DMS114 treated with DMSO at 0.1 percent for 48 hours (cell line): Measurements from ENCODE around the gene FAM156A.
"Not testable (repeated sequence)": the region's sequence is repeated elsewhere in the genome, so short reads cannot be mapped to it uniquely, and the experiment has no call there.

Source experiments
- DNase-seq: peaks from one replicate; lab custom pipeline; 2025; ENCODE audit not compliant: unreplicated experiment; lab: John Stamatoyannopoulos, UW

The FAM156A gene

DNA sequence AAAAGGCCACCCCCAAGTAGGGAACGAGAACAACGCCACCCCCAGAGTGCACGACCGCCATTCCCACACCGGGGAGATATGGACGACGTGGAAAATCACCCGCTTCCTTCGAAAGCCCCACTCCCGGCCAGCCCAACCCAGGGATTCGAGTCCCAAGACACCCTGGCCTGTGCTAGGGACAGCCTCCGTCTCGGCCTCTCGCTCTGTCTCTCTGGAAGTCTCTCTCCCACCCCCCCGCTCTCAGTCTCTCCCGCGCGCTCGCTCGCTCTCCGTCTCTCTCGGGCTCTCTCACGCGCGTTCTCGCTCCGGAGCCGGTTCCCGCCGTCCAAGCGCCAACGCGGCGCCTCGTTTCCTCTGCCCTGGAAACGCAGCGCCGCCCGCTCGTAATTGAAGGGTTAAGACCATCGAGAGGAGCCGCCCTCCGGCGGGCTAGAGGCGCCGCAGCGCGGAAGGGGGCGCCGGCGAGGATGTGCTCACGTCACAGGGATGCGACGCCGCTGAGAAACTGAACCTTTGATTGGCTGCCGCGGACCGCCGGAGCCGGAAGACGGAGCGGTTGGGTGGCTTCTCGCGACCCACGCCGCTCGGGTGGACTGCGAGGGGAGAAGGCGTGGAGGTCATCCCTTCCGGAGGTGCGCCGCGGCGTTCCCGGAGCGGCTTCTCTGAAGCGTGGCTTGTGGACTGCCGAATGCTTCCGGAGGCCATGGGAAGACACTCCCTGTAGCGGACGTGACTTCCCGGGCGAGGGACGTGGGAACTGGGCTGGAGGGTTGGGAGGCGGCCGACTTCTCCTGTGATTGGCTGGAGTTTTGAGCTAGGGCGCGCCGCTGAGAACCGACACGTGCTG lies at the start of gene FAM156A:
Gene FAM156A, minus strand, starts transcription at position 406 of the 847 bp plus-strand sequence. CDS start 9,930 bp downstream, outside the sequence.
- DNase-seq, result not testable (repeated sequence)

GRCh38 chrX:53005327-53005726 lies 47.0 kb upstream of the FAM156A start:
- DNase-seq, result no peak

DNA sequence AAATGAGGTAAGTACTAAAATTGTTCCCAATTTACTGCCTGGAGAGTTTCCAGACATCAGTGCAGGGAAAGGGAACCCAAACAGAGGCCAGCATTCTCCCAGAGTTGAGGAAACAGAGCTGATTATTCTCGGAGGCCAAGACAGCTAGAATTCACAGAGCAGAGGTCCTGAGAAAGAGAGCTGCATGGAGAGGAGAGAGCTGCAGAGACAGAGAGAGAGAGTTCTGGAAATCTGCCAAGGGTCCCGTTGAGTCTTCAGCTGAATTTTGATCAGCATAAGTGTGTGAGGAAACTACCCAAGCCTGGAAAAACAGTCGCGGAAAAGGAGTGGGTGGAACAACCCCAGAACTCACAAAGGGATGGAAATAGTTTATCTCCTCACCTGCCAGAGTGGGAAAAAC lies 46.5 kb upstream of the FAM156A start:
- DNase-seq, result no peak

- DNase-seq, result no peak
Measured at GRCh38 chrX:53004038-53004437, 45.7 kb upstream of the FAM156A start.

GRCh38 chrX:53003111-53003510 lies 44.8 kb upstream of the FAM156A start:
- DNase-seq, result no peak

GRCh38 chrX:53001958-53002357 lies 43.6 kb upstream of the FAM156A start:
- DNase-seq, result no peak

DNA sequence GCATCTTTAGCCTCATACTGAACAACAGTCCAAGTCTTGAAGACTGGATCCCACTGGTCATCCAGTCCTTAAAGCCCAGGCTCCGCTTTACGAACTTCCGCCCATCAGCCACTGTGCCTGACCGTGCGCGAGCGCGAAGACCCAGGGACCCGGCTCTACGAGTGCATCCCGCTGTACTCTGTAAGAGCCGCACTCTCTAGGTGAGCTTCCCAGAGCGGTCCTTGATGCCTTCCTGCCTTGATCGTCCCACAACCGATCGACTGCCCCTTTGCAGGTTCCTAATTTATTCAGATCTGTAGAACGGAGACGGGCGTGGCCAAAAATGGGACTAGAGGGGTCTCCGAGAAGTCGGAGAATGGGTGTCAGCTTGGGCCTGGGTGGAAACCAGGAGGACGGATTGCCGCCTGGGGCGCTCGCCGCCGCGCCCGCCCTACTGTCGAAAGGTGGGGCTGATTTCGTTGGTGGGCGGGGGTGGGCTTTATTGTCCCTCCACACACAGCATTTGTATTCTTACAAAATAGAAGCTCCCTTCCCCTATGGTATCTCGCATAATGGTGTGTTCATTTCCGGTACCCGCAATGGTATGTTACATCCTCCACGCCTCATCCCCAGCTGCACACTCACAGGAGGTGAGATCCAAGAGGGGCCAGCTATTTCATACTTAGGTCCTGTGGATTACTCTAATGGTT lies 42.3 kb upstream of the FAM156A start:
- DNase-seq, result no peak

DNA sequence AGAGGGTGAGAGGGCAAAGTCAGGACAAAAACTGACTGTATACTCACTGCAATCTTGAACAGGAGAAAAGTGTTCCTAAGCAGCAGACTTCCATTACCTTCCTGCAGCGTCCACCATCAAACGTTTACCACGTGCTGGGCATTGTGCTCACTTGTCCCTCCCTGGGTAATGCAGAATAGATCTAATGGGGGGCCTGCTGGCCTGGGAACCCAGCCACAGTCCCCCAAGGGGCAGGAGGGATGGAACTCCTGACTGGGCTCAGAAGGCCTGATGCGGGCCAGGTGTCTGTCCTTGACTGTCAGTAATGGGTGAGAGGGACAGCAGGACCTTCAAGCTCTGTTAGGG lies 37.6 kb upstream of the FAM156A start:
- no peak for DNase-seq

GRCh38 chrX:52995135-52995986 lies 37.0 kb upstream of the FAM156A start:
- peak; percentile 92 for DNase-seq

DNA sequence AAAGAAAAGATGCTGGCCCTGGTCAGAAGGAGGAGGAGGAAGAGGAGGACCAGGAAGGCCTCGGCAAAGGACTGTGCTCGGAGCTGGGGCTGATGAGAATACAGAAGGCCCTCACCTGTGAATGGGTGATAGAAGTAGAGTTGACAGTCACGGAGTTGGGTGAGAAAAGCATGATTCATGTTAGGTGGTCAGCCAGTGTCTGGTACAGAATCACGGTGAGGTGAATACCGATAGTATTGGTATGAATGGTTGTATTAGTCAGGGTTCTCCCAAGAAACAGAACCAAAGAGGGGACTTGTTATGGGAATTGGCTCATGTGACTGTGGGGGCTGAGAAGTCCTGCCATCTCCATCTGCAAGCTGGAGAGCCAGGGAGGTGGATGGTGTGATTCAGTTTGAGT lies 32.5 kb upstream of the FAM156A start:
- no peak for DNase-seq

DNA sequence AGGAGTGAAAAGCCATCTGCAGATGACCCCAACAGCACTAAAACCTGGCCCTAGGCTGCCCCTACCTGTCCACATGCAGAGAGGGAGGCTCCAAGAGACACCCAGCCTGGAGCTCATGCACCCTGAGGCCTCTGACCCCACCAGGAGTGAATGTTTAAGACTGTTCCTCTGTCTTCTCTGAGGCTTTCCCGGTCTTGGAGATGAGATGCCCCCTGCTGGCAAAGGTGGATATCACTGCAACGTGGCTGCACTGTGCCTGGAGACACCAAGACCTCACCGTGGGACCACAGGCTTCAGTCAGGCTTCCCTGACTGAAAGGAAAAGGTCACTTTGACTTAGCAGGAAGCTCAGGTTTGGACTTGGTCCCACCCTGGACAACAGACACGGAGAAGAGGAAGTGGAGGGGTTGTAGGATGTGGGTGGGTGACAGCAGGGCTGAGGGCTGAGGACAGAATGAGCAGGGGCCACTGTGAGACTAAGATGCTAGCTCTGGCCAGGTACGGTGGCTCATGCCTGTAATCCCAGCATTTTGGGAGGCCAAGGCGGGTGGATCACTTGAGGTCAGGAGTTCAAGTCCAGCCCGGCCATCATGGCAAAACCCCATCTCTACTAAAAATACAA lies 31.8 kb upstream of the FAM156A start:
- DNase-seq, result peak; percentile 1

GRCh38 chrX:52988985-52989917 lies 30.9 kb upstream of the FAM156A start:
- no peak for DNase-seq

DNA sequence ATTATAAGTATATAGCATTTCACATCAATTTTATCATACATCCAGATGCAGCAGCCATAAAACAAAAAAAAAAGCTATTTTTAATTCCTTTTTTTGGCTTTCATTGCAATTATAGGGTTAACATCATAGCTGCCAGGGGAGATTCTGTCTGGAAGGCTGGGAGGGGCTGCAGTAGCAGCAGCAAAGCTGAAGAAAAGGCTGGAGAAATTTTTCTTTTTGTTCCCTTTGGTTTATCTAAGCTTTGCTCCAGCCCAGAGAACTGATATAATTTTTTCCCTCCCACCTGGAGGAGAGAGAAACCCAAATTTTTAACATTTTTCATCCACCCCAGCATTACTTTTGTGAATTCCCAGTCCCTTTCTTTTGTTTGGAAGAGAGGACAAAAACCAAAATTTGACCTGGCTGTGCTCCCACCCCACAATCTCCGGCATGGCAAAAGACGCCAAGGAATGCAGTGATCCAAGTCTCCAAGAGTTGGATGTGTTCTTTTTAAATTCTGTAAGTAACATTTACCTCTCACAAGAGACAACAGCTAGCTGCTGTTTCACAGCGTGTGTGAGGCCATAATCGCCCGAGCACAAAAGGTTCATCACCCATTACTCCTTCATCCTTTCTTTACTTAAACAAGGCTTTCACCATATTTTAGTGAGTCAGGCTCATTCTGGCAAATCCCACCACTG lies 25.1 kb upstream of the FAM156A start:
- no peak for DNase-seq

- no peak for DNase-seq
Measured at GRCh38 chrX:52979993-52980392, 21.7 kb upstream of the FAM156A start.

DNA sequence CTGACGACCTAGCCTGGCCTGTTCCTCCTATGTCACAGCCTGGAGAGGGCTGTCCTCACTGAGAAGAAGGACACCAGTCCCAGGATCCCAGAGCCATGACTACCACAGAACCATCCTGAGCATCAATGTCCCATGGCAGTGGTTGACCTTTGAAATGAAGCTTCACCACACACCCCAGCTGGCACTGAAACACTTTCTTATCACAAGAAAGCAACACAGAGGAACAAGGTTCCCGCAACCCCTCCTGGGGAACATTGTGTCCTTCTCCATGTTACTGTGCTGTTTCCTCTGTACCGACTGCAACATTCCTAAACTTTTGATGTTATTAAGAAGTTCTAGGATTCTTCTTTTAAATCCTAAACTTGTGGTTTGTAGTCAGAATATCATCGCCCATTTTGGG lies 21.2 kb upstream of the FAM156A start:
- DNase-seq, result no peak

DNA sequence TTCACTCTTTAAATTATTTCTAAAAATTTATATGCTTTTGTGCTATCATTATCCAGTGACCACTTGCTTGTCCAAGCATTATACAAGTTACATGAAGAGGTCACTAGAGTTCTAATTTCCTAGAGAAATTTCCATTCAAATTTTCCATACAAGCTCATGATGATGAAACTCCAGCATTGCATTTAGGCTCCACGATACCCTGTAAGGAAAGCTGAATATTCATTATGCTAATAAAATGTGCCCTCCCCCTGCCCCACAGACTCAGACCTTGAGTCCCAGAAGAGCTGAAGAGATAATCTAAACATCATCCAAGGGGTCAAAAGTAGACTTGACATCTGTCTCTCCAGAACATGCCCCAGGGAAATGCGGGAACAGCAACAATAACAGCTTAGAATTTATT lies 19.6 kb upstream of the FAM156A start:
- DNase-seq, result no peak

DNA sequence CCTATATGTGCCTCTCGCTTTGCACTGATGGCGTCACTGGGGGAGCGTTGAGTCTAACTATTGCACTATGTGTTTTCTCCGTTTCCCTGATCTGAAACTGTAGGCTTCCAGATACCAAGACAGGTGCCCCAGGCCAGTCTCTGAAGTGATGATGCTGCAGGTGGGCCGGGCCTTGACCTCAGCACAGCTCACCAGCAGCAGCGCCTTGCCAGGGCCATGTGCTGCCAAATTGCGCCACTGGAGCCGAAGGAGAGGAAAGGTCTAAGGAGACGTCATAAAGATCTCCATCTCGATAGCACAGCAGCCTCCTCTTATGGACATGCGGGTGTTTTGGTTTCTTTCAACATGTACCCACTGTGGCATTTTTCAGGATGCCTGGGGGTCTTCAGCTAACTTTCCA lies 17.3 kb upstream of the FAM156A start:
- DNase-seq, result not testable (repeated sequence)

DNA sequence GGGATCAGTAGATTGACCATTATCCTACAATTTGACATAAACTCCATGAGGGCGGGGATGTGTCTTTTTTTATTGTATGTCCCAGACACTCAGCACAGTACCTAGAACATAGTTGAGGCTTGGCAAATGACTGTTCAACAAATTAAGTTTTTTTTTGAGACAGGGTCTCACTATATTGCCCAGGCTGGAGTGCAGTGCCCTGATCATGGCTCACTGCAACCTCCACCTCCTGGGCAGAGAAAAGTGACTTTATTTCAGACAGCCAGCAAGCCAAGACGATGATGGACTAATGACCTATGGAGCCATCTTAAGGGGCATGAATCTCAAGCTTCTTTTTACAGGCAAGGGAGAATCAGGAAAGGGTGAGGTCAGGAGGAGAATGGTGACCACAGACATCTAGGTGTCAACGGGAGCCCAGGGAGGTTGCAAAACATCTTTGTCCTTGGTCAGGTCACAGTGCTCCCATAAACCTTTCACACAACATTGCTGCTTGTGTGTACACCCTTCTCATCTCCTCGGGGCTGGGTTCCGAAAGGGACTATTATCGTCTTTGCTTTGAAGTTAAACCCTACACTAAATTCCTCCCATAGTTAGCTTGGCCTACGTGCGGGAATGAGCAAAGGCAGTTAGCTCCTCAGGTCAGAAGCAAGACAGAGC lies 16.1 kb upstream of the FAM156A start:
- not testable (repeated sequence) for DNase-seq

DNA sequence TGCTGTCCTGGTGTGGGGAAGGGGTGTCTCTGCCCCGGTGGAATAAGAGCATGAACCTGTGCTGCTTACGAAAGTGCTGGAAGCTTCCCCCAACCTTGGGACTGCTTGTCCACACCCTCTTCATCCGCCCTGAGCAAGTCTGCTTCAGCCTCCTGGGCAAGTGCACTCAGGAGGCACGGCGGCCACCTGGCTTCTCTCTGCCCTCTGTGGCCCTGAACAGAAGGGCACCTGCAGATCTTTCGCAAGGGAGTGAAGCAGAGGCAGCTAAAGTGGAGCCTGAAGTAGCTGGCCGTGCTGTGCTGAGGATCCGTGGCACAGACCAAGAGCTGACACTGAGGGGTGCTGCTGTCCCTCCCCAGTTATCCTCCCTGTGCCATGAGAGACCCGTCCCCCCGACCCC lies 9.6 kb upstream of the FAM156A start:
- DNase-seq, result not testable (repeated sequence)
